Activated CD8-positive, alpha-beta memory T cell treated with anti-CD3 and anti-CD28 coated beads, Interleukin-2, amount 50 U/mL, for 24 hours (primary cell): ENCODE results near the gene P4HB.

Source experiments
- DNase-seq: peaks from one replicate; pipeline ENCODE4 v3.0.0-alpha.2; 2020; ENCODE audit errors: extremely low read depth

Gene P4HB

DNA sequence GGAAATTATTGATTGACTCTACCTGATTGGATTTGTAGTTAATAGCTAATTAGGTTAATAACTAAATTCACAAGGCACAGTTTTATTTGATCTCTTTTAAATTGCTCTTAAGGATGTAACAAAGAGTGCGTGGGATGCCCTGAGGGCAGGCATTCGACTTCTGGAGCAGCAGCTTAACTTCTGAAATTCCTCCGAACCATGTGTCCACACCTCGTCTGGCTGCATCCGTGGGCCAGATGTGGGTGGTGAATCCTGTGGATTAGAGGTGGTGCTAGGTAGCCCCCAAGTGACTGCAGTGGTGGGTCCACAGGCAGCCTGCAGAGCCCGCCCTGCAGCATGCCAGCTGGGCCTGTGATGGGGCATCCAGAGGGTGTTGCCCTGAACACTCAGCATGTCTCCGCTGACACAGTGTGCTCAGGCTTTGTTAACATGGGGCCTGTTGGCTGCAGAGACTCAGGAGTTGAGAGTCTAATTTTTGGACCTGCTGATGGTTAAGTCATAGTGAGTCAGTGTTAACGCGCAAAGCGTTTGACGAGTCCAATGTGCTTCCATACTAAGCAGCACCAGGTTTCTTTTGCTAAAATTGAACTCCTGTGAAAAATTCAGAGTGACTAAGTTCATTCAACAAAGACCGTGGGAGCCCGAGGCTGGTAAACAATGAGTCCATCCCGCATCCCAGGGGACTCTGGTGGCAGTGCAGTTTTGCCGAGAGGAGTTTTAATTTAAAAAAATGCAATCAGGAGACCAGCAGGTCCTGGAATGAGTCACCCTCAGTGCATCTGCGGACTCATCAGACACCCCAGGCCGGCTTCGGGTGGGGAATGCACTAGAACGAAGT is 37.9 kb upstream of the P4HB start:
- no peak for DNase-seq

DNA sequence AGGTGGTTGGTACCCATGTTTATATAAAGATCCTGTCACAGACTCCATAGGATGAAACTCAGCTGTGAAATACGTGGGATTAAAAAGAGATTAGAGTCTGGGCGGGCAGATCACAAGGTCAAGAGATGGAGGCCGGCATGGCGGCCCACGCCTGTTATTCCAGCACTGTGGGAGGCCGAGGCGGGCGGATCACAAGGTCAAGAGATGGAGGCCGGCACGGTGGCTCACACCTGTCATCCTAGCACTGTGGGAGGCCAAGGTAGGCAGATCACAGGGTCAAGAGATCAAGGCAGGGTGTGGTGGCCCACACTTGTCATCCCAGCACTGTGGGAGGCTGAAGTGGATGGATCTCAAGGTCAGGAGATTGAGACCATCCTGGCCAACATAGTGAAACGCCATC is 35.1 kb upstream of the P4HB start:
- DNase-seq: no peak

DNA sequence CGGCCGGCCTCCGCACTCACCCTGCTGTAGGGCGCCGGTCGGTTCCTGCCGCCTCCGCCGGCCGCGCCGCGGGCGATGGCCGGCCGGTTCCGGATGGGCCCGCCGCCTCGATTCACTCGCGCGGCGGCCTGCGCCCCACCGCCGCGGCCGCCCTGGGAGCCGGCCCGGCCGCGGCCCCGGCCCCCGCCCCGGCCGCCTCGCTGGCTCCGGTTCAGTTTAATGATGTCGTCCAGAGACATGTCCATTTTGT is 30.9 kb upstream of the P4HB start:
- DNase-seq: no peak

DNA sequence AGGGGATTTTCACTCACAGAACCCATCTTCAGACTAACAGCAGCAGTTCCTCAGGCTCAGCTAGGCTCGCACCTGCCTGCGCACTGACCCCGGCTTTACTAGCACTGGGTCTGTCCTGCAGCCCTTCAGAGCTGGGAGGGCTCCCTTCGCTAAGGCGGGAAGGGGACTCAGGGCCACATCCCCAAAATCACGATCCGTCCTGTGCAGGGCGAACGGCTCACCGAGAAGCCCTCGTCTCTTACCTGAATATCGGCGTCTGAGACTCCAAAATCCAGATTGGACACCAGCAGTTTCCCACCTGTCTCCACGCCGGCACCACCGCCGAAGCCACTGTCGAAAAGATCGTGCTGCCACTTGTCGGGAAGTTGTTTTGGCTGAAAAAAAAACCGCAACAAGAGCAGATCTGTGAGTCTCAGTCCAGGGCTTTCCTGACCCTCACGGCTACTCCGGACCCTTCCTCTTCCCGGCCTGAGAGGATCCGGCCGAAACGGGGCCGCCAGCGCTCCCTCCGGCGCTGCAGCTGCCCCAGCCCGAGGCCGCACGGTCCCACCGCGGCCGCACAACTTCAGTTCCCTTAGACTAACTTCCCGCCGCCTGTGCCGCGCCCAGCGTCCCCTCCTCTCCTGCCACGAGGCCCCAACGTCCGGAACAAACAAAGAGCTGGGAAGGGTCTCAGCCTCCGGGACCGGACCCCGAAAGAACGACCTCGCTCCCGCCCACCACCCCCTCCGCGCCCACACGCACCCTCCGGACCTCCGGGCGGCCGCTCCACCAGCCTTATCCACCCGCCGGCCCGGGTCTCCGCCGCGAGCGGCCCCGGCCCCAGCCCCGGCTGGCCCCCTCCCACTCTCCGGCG is 30.3 kb upstream of the P4HB start:
- DNase-seq: no peak

DNA sequence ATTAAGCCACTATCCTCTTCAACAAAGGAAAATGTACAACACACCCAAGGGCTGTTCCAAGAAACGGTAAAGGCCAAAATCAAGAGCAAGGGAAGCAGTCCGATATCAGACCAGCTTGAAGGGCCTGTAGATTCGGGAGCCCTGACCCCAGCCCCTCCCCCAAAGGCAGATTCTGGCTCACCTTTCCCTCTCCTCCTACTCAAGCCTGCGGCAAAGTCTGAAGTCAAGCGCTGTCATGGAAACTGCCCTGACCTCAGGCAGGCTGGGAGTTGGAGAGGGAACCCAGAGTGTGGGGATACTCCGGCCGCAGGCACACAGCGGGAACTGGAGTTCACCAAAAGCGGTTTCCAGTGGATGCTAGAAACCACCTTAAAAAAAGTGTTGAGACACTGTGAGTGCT is 29.3 kb upstream of the P4HB start:
- DNase-seq: no peak

DNA sequence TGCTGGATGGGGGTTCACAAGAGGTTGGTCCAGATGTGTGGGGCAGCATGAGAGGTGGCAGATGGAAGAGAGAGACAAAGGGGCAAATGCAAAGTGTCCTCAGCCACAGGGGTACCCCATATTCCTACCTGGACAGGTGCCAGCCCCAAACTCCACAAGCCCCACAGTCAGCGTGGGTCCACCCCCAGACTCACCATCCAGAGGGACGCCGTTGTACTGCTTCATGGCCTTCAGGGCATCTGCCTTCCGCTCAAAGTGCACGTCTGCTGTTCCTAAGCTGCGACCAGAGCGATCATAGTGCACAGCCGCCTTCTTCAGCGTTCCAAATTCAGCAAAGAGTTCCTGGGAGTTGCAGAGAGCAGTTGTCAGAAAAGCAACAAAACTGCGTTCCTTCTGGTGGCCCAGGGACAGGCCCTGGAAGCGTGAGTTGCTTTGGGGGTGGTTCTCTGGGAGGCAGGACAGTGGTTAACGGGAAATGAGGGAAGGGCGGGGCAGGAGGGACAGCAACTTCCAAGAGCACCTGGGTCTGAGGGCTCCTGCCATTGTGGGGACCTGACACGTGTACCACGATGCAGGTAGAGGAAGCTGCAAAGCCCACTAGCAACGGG is 28.8 kb upstream of the P4HB start:
- no peak for DNase-seq

DNA sequence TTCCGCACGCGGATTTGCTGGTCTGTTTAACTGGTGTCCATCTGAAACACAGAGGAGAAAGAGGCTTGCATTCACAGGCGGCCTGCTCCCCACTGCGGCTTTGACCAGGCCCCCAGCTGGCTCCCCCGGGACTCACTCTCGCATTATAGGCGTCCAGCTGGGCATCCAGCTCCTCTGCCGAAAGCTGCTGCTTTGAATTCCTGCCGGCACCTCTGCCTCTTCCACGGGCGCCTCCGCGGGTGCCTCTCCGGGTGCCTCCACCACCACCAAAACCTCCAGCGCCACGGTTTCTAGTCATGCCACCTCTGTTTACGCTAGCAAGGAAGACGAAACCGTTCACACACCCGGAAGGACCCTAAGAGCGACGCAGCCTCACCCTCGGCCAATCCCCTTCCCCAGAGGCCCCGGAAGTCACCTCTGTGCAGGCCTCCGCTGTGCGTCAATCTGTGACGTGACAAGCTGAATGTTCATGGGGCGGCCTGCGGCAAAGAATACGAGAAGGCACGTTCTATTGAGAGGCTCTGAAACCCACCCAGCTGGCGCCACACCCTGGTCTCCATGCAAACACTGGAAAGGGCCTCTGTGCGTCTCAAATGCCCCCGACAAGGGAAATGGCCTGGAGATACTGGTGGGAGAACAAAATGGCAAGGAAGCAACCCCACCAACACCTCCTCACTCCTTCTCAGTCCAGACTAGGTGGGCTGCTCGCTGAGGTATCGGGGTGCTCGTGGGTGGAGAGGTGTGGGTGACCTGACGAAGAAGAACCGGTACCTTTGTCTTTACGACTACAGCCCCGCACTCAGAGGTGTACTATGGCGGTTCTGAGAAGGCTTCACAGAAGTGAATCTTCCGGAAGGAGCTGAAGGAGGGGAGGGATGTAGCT is 28.0 kb upstream of the P4HB start:
- no peak for DNase-seq

DNA sequence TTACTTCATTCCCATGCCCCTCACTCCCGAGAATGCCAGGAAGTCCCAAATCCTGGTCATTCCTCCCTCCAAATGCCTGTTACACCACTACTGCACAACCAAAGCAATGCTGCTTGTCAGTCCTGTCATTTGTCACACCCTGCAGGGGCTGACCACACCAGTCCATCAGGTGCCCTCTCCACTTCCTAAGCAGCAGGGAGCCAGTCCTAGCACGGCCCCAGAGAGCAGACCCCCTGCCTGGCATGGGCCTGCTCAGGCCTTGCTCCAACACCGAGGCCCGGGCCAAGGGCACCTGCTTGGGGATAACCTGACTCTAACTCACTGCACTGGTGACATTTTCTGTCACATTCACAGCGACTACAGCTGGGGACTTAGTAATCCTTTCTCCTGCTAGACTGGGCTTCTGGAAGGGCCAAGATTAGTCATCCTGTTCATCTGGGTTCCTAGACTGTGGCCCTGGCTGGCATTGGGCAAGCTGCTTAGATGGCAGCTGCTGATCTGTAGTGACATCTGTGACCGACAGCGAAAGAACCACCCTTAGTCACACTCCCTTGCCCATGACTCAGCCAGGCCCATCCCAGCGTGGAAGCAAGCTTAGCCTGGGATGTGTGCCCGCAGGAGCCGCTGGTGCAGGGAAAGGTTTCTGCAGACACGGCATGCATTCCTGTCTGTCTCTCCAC is 25.7 kb upstream of the P4HB start:
- no peak for DNase-seq

DNA sequence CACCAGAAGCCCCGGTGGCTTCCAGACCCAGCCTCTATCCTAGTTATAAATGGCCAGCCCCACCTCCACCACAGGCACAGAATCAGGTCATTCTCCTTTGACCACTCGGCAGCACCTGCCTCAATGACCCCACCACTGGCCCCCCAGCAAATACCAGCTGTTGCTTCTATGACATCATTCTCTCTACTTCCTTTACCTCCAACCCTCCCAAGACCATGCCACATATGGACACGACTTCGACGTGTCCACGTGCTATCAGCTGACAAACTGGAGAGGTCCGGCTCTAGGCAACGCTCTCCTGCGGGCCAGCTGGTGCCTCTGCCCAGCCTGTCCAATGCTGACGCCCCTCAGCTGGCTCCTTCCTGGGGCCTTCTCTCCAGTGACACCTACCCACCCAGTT is 25.1 kb upstream of the P4HB start:
- no peak for DNase-seq

DNA sequence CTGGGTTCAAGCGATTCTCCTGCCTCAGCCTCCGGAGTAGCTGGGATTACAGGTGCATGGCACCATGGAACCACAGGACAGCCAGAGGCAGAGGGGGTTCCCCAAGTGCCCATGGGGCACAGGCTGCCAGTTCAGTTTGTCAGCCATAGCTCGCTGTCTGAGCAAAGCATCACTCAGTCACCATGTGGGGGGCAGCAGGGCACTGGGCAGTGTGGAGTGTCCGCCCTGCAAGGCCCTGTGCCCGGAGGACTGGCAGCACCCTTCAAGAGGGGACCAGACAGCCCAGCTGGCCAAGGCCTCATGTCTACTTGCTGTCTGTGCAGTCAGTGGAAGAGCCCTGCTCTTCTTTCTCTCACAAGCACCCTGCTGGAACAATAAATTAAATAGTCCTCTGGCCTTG is 24.6 kb upstream of the P4HB start:
- DNase-seq: no peak

DNA sequence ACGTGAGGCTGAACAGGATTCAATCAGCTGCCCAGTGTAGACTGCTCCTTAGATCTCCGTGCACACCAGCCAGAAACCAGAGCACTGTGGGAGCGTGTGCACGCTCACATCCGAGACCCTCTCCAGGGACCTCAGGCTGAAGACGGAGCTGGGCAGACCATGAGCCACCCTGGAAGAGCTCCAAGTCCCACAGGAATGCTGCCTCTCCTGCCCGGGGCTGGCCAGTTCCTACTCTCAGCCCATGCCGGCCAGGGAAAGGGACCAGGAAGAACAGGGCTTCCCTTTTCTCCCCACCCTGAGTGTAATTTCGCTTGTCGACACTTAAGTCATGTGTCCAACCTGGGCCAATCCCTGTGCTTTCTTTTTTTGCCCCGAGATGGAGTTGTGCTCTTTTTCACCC is 24.2 kb upstream of the P4HB start:
- DNase-seq: no peak

DNA sequence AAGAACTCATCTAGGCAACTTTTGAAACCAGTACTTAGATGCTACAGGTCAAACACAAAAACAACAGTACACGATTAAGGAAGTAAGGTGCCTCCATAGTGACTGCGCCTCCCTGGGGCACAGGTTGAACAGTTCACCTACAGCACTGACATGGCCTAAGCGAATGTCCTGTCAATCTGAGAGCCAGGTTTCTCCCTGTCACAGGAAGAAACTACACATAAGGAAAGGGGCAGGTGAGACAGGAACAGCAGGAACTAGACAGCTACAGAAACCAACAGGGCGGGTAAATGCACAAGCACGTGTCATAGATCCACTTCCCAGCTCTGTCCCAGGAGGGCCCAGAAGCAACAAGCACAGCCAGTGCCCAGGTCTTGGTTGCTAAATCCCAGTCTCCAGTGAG is 18.8 kb upstream of the P4HB start:
- DNase-seq: no peak

DNA sequence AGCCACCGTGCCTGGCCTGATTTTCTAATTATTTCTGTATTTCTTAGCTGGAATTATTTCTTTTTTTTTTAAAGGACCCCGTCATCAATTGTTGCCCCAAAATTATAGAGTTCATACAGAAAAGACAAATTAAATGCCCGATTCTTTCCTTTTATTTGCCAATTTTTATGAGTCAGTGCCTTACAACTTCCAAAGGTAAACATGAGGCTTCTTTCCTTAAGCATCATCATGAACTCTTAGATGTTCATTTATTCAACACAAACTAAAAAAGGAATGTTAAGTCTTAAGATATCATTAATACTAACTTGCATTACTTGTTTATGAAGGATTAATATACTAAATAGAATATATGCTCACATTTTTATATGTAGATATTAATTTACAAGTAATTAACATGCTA is 18.0 kb upstream of the P4HB start:
- DNase-seq: no peak

DNA sequence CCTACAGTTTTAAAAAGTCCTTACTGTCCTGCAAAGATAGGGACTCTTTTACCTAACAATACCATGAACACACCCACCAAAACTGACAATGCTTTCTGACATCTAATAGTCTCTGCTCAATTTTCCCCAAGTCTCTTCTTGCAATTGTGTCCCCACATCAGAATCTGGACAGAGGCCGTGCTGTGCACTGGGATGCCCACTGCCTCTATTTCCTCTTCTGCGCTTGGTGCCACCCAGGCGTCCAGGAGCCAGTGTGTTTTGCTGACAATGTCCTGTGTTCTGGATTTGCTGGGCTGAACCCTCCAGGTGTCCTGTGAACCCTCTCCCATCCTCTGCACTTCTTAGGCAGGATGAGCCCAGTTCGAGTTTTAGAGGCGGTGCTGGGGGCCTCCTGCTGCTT is 17.2 kb upstream of the P4HB start:
- no peak for DNase-seq

DNA sequence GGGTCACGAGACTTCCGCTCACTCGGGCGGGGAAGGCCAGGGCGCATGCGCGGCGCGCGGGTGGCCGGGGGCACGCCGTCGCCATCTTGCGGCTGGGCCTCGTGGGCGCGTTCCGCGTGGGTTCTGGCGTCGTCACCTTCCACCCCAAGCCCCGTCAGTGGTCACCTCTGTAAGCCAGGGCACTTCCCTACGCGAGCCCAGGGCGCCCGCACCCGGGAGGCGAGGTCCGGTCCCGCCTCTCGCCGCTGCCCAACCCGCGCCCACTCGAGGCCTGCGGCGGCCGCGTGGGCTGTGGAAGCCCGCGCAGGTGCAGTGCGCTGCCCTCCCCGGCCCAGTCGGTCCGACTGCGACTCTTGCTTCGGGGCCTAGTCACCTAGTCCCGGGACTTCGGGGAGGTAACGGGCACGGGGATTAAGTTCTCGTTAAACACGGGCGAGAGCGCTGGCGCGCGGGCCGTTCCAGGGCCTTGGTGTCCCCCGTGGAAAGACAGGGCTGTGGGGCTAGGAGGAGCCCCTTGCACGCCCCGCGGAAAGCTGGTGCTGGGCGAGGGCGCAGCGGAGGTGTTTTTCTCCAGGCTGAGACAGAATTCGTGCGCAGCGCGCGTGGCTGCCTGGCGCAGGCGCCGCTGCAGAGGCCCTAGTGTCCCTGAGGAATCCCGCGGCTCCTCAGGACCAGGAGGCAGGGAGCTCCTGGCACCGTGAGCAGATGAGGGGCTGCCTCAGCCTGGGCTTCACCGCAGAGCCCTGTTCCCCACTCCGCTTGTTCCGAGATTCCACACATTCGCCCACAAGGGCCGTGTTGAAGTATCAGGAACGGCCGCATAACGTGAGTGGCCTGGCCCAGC is 11.3 kb upstream of the P4HB start:
- peak; percentile 86 for DNase-seq

DNA sequence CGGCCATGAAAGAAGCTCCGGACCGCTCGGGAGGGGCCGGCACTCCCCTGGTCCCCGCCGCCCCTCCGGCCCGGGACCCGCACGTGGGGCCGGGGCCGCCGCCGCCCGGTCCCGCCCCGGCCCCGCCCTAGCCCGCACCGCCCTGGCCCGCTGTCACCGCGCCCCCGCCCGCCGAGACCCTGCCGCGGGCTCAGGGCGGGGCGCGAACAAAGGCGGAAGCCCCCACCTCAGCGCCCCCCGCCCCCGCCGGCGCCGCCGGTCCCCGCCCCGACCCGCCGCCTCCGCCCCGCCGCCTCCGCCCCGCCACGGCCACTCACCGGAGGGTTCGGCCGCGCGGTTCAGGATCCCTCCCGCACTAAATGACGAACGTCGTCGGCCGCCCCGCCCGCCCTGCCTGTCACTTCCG is 10.6 kb upstream of the P4HB start, which contains the start of gene ARHGDIA:
Gene ARHGDIA (minus strand): TSS at position 357 of the 406 bp plus-strand sequence. CDS start 1,407 bp downstream, outside the sequence.
- no peak for DNase-seq

DNA sequence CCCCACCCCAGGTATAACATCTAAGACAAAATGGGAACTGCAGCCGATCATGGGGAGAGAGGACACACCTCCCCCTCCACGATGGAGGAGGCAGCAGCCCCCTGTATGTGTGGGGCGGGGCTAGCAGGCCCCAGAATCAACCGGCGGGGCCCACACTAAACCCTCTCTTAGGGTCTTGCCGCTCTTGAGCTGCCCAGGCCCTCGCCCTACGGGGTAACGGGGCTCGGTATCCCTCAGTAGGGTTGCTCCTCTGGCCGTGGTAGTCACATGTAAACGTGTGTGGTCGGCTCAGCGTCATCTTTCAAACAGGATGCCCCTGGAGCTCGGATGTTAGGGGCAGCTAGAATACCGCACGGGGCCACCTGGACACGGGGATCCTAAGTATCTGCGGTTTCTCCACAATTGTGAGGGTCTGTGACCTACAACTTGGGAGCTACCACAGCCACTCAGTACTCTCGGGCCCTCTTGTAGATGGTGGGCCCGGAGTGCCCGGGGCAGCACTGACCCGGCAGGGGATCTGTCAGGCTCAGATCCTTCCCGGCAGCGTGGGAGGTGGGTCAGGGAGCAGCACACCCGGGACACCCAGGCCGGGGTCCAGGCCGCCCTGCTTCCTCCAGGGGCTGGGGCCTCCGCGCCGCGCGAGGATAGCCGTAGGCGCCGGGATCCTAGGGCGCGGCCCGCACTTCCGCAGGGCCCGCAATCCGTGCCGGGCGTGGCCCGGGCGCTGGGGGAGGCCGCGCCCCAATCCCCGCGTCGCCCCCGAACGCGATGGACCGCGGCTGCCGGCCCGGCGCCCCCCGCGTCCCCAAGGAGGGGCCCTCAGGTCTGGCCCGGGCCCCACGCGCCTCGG is 10.0 kb upstream of the P4HB start:
- no peak for DNase-seq

DNA sequence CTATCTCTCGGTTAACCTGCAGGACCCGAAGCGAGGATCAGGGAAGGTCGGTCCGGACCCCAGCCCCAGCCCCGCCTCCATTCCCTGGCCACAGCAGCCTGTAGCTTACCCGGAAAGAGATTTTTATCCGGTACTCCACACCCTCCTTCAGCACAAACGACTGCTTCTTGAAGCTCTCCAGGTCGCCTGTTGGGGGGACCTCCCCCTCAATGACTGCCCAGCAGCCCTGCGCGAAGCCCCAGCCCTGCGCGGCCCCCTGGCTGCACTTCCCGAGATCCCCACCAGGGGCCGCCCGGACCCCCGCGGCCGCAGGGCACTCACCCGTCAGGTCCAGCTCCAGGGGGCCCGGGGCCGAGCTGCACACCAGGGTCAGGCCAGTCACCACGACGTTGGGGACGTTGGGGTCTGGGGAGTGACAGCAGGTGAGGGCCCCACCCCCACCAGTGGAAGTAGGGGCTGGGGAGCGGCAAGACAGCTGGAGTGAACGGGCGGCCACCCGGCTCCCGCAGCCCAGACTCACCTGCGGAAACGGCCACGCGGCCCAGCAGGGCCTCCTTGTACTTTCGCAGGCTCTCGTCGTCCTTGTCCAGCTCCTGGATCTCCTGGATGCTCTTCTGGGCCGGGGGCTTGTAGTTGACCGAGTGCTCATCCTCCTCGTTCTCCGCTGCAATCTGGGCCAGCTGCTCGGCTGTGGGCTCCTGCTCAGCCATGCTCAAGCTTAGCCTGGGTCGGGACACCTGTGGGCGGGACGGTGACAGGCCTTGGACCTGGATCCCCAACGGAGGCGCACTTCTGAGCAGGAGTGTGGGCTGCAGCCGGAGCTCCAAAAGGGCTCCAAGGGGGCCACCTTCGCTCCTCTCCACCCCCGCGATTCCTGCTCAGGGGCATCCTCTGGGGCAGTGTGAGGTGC is 9.1 kb upstream of the P4HB start:
- DNase-seq: no peak
